Measurements from ENCODE around the gene NUDT2.

The NUDT2 gene

DNA sequence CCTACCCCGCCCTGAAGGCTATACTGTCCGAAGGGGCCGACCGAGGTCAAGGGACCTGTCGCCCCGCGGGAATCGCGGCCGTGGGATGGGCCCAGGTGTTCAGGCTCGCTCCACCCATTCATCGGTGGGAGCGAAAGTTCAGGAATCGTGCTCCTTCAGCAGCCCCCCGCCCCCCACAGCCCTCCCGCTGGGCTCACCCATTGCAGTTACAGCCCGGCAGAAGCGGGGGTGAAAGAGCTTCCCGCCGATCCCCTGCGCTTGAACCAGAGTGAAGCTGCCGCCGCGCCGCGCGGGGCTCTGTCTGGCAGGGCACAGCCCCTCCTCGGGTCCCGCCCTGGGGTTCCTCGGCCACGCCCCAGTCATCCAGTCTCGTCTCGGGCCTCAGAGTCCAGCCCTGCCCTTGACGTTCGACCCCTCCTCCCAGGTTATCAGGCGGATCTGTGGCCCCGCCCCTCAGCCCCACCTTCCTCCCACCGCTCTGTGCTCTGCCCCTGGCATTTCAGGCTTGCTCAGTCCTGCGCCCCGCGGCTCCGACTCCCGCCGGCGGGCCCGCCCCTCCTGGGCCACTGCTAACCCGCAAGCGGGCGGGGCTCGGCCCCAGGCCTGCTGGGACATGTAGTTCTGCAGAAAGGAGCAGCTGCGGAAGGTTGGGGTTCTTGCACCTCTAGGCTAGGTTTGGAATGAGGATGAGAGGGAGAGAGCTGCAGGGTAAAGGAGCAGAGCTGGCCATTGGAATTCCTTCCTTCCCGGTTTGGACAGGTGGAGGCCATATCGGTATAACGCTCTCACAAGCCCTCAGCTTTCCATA is 47.4 kb downstream of the NUDT2 start, which contains the start of gene MYORG:
Gene MYORG (minus strand): TSS at position 303 of the 808 bp plus-strand sequence. CDS start 3,955 bp downstream, outside the sequence.
- intact Hi-C loops (cut with DNase I; ENCODE audit: low total_unique reads), result loop anchor here (2.0 kb wide), 1 partner anchor 46 kb away; no protein-coding TSS in a partner anchor
- peak within 1 kb of the TSS; percentile 61 to 71 for H3K4me3 ChIP-seq
- H3K36me3 ChIP-seq, result peaks cover 0 to 11% (median 9%) of the 10 kb centered on the region in 3 donors
- TF ChIP-seq, protein P1, sequence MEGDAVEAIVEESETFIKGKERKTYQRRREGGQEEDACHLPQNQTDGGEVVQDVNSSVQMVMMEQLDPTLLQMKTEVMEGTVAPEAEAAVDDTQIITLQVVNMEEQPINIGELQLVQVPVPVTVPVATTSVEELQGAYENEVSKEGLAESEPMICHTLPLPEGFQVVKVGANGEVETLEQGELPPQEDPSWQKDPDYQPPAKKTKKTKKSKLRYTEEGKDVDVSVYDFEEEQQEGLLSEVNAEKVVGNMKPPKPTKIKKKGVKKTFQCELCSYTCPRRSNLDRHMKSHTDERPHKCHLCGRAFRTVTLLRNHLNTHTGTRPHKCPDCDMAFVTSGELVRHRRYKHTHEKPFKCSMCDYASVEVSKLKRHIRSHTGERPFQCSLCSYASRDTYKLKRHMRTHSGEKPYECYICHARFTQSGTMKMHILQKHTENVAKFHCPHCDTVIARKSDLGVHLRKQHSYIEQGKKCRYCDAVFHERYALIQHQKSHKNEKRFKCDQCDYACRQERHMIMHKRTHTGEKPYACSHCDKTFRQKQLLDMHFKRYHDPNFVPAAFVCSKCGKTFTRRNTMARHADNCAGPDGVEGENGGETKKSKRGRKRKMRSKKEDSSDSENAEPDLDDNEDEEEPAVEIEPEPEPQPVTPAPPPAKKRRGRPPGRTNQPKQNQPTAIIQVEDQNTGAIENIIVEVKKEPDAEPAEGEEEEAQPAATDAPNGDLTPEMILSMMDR (IDR thresholded peaks at IDR 0.05), result no peak
- H3K9me3 ChIP-seq, result peaks cover 0 to 5% (median 0%) of the 10 kb centered on the region in 3 donors
- DNase-seq, result peak; percentile 92 to 93
- peaks cover 0 to 10% of the 10 kb centered on the region in 2 donors for H3K27me3 ChIP-seq
- H3K4me1 ChIP-seq, result peaks cover 0 to 46% (median 28%) of the 10 kb centered on the region in 4 donors
- peak within 1 kb of the TSS; percentile 62 to 72 for H3K27ac ChIP-seq

DNA sequence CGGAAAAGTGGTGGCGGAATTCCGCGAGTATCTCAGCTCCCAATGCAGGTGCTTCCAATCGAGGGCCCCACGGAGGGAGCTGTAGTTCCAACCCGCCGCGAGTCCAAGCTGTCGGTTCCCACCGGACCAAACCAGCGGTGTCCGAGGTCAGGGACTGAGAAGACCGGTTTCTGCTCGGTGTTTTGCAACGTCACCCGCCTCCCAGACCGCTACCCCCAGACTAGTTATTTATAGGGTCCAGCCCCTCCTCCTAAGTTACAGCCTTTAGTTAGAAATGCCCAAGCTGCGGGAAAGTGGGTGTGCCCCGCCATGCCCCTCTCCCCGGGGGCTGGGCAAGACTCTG is 48.0 kb downstream of the NUDT2 start:
- Histone ChIP-seq H3K27me3 (peaks cover 0 to 4% of the 10 kb centered on the region in 2 donors), H3K36me3 (peaks cover 0 to 5% (median 3%) of the 10 kb centered on the region in 3 donors), H3K4me3 (peak overlapping the region; percentile 61 to 71), H3K4me1 (peaks cover 0 to 46% (median 28%) of the 10 kb centered on the region in 4 donors), H3K27ac (peak overlapping the region; percentile 62 to 72), H3K9me3 (no peaks in the 10 kb centered on the region)
- intact Hi-C loops (cut with DNase I; ENCODE audit: low total_unique reads), result loop anchor here (2.0 kb wide), 1 partner anchor 47 kb away; no protein-coding TSS in a partner anchor
- DNase-seq, result no peak
- TF ChIP-seq, protein P1 (IDR thresholded peaks at IDR 0.05), result no peak

DNA sequence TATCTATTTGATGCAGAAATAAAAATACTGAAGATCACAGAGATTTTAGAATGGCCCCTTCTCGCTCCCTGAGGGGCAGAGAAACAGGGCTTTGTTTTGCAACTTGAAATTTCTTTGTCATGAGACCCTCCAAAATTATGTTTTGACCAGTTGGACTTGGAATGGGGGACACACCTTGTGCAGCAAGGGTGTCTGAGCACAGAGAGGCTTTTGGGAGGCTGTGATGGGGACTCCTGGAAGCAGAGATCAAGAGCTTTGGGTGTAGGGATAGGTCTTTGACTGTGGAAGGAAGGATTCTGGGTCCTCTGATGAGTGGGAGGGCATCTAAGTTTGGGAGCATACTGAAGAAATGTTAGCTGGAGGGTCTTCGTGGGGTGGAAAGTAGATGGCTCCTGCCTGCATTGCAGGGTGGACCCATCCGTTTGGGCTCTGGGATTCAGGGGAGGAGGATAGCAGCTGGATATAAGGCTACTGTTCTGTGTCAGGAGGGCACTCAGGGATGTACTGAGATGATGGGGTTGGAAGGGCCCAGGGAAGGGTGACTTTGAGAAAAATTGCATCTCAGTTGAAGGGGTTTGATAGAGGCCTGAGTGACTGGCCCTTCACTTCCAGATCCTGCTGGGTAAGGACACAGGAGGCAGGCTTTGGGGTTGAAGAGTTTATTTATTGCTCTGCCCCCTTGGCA is 49.1 kb downstream of the NUDT2 start:
- Histone ChIP-seq H3K36me3 (no peaks in the 10 kb centered on the region), H3K27ac (no peak overlapping the region), H3K4me3 (no peak overlapping the region), H3K27me3 (no peaks in the 10 kb centered on the region), H3K9me3 (no peaks in the 10 kb centered on the region), H3K4me1 (peaks cover 0 to 46% (median 28%) of the 10 kb centered on the region in 4 donors)
- intact Hi-C loops (cut with DNase I; ENCODE audit: low total_unique reads), result no loop called here
- TF ChIP-seq, protein P1 (IDR thresholded peaks at IDR 0.05), result no peak
- no peak for DNase-seq

DNA sequence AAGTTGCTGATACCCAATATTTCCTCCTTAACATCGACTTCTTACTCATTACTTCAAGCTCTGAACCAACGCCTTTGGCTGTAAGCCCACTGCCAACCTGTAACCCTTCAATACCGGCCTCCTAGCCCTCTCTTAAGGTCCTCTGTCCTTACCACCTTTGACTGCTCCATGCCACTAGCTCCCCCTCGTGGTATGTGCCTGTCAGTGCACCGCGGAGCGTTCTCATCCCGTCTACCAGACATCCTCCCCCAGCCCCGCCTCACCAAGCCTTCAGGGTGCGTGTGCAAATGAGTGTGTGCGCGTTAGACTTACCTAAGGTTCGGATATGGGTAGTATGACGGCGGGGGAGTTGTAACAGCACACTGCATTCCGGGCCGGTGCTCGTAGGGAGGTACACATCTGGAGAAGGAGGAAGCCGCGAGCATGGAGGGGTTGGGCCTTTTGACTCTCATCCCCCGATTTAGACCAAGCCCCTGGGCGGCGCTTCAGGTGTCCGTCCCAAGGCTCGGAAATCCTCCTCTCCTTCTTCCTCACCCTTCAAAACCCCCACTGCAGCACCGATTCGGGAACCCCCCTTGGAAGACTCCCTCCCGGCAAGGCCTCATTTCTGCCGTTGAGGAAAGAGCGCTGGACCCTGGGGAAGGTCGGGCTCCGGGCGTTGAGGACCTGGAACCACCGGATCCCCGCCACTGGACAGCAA is 50.1 kb downstream of the NUDT2 start:
- H3K36me3 ChIP-seq, result no peaks in the 10 kb centered on the region
- intact Hi-C loops (cut with DNase I; ENCODE audit: low total_unique reads), result no loop called here
- H3K9me3 ChIP-seq, result no peaks in the 10 kb centered on the region
- TF ChIP-seq, protein P1 (IDR thresholded peaks at IDR 0.05), result peak; percentile 91 to 94
- no peak overlapping the region for H3K27ac ChIP-seq
- peaks cover 0 to 46% (median 28%) of the 10 kb centered on the region in 4 donors for H3K4me1 ChIP-seq
- no peaks in the 10 kb centered on the region for H3K27me3 ChIP-seq
- peak overlapping the region; percentile 17 to 55 for H3K4me3 ChIP-seq
- peak; percentile 89 to 91 for DNase-seq

DNA sequence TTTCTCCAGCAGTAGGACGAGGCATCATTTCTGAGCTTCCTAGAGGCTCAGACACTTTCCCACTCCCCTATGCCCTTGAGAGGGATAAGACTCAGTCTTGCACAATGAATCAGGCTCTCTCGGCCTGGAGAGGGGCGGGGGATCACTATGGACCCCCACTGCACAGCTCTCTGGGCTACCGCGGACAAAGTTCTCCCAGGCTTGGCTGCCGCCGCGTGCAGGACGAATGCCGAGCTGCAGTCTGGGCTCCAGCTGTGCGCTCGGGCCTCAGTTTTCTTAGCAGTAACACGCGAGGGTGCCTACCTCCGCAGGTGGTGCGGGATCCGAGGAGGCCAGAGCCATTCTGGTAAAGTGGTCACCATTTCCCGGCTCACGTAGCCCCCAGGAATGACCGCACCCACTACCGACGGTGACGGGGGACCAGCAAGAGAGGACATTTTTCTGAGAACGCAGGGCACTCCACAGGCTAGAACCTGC is 50.7 kb downstream of the NUDT2 start:
- Histone ChIP-seq H3K4me1 (peaks cover 0 to 46% (median 28%) of the 10 kb centered on the region in 4 donors), H3K27me3 (no peaks in the 10 kb centered on the region), H3K36me3 (no peaks in the 10 kb centered on the region), H3K27ac (peak overlapping the region in 1 of 2 donors; percentile 29), H3K4me3 (peak overlapping the region; percentile 48 to 55), H3K9me3 (no peaks in the 10 kb centered on the region)
- intact Hi-C loops (cut with DNase I; ENCODE audit: low total_unique reads), result no loop called here
- TF ChIP-seq, protein P1 (IDR thresholded peaks at IDR 0.05), result no peak
- DNase-seq, result no peak
